ENCODE results near the gene RCE1.

Gene RCE1

DNA sequence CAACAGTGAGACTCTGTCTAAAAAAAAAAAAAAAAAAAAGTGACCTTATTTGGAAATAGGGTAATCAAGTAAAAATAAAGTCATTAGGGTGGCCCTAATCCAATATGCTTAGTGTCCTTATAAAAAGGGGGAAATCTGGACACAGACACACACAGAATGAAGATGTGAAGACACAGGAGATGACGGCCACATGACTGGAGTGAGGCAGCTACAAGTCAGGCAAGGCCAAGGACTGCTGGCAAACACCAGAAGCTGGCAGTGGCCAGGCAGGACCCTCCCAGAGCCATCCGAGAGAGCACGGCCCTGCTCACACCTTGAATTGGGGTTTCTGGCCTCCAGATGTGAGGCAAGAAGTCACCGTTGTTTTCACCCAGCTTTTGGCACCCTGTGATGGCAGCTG lies 42.2 kb downstream of the RCE1 start:
- no peak for DNase-seq (ENCODE audit: low read depth in 1 of 2, low spot score in 1 of 2)

DNA sequence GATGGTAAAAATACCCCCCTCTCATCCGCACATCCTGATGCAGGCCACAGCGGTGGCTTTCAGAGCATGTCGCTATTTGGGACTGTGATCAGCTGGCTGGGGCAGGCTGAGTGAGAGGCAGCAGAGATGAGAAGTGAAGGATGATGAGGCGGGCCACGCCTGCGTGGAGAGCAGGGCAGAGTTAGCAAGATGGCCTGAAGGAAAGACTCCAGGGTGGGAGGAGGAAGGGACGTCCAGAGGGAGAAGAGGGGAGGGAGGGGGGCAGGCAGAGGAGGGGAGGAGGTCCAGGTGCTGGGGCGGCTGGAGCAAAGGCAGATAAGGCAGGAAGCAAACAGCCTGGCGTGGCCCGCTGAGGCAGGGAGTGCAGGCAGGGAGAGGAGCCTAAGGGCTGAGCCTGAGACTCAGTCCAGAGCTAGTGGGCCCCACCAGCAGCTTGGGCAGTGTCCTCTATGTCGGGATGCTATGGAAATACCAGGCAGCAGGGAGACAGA lies 42.8 kb downstream of the RCE1 start:
- DNase-seq (ENCODE audit: low read depth in 1 of 2, low spot score in 1 of 2), result no peak

DNA sequence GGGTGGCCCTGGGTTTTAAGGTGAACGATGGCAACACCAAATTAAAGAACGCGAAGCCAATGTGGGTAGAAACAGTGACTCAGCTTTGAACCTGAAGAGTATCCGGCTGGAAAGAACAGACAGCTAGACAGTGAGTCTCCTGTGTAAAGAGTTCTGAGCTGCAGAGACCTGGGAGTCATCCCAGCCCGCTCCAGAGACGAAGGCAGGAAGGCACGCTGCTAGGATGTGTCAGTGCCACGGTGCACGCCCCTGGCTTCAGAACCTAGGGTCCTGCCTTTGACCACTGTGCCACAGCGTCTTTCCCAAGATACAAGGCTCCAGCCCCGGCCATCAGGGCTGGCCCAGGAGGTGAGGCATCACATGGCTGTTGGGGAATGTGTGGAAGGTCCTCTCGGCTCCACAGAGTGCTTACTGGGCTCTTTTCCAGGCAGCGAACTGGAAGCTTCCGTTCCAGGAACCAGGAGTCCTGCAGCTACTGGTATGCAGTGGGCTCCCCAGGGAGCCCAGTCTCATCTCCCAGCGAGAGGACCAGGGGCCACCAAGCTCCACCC lies 43.5 kb downstream of the RCE1 start:
- no peak for DNase-seq (ENCODE audit: low read depth in 1 of 2, low spot score in 1 of 2)

DNA sequence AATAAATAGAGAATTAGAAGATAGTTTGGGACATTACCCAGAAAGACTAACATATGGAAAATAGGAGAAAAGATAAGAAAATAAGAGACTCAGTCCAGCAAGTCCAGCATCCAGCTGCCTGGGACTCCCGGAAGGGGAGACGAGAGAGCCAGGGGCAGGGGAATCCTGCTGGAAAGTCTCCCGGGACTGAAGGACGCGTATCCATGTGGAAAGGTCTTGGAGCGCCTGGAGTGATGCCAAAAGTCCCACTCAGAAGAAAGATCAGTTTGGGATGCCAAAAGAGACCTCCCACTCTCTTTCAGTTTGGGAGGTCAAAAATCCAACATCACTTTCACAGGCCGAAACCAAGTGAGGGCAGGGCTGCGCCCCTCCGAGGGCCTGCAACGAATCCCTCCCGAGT lies 44.3 kb downstream of the RCE1 start:
- no peak for DNase-seq (ENCODE audit: low read depth in 1 of 2, low spot score in 1 of 2)

DNA sequence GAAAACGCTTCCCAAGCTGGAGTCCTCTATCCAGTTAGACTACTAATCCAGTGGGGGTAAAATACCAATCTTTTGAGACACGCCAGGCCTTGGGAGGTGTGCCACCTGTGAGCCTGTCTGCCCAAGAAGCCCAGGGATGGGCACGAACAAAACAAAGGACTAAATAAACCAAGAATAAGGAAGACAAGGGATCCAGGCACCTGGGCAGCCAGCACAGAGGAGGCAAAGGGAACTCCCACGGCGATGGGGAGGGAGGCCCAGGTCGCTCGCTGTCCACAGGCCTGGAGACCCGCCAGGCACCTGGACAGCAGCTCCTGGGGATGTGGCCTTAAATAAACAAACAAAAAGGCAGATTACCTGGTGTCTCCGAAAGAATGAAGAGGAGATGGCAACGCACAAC lies 45.0 kb downstream of the RCE1 start:
- no peak for DNase-seq (ENCODE audit: low read depth in 1 of 2, low spot score in 1 of 2)

DNA sequence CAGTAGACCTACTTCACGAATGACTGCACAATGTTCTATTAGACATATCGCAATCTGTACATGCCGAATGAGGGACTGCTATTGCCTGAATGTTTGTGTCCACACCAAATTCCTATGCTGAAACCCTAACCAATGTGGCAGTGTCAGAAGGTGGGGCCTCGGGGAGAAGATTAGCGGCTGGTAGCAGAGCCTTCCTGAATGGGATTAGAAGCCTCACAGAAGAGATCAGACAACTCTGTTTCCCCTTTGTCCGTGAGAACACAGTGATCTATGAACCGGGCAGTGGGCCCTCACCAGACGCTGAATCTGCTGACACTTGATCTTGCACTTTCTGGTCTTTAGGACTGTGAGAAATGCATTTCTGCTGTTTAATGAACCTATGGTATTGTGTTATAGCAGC lies 46.7 kb downstream of the RCE1 start:
- no peak for DNase-seq (ENCODE audit: low read depth in 1 of 2, low spot score in 1 of 2)

DNA sequence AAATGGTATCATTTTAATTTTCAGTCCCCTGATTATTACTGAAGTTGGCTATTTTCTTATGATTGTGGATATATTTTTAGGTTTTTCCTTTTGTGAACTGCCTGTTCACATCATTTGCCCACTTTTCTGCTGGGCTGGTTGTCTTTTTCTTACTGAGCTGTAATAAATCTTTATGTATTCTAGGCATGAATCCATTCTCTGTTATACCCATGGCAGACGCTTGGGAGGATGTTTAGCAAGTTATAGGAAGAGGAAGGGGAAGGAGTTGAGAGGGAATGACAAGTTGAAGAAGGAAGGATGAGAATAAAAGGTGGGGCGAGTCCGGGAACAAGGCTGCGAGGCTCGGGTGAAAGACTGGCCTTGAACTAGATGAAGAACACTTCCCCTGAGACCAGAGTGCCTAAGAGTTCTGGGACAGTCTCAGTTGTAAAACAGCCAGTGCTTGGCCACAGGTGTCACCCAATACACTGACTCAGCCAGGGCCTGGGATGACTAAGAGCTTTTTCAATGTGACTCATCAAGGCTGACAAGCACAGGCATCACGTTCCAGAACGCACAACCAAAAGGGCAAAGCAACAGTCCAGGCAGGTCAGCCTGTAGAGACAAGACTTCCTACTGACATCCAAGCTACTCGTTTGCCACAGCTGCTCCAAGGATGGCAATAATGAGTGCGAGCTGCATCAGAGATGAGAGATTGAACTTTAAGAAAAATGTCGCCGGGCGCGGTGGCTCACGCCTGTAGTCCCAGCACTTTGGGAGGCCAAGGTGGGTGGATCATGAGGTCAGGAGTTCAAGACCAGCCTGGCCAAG lies 48.8 kb downstream of the RCE1 start:
- DNase-seq (ENCODE audit: low read depth in 1 of 2, low spot score in 1 of 2), result peak in 1 of 2 donors; percentile 19

DNA sequence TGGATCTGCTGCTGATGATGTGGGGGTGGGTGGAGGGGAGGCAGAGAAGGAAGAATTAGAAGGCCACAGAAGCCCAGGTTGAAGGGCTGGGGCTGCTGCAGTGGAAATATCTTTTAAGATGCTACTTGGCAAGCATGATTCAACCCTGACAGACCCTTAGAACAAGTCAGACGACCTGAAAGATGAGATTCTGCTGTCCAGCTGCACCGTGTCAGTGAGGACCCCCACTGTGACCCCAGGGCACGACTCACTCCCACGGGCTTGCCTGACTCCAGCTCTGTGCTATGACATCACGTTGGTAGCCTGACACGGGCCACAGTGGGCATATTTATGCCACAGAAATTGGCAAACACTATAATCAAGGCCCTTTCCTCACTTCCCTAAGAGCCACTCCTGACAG lies 49.7 kb downstream of the RCE1 start:
- DNase-seq (ENCODE audit: low read depth in 1 of 2, low spot score in 1 of 2), result no peak

DNA sequence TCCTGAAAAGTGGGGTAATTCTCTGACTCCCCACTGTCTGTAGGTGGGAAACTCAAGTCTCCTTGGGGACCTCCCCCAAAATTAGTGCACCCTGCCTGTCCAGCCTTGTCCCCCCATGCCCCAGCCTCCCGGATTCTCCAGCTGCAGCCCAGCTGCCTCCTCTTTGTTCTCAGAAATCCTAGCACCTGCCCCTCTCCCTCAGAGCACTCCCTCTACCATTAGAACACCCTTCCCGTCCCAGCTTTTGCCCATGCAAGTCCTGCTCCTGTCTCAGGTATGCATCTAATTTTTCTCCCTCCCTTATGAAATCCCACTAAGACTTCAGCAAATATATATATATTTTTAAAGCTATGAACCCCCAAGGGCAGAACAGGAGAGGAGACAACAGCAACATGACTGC lies 50.9 kb downstream of the RCE1 start:
- DNase-seq (ENCODE audit: low read depth in 1 of 2, low spot score in 1 of 2), result no peak

All from activated T-helper 1 cell treated with anti-CD3 and anti-CD28 coated beads, Interleukin-2, amount 50 U/mL, for 16 hours (primary cell).